ENCODE results near the gene FAM168A. TPM values are rescaled to one million over a fixed set of nuclear protein-coding genes. Genes with fewer than 3 reads are reported as not detected.

The FAM168A gene
- total RNA-seq, 1 donor from 2014 or later: 25.6 TPM

DNA sequence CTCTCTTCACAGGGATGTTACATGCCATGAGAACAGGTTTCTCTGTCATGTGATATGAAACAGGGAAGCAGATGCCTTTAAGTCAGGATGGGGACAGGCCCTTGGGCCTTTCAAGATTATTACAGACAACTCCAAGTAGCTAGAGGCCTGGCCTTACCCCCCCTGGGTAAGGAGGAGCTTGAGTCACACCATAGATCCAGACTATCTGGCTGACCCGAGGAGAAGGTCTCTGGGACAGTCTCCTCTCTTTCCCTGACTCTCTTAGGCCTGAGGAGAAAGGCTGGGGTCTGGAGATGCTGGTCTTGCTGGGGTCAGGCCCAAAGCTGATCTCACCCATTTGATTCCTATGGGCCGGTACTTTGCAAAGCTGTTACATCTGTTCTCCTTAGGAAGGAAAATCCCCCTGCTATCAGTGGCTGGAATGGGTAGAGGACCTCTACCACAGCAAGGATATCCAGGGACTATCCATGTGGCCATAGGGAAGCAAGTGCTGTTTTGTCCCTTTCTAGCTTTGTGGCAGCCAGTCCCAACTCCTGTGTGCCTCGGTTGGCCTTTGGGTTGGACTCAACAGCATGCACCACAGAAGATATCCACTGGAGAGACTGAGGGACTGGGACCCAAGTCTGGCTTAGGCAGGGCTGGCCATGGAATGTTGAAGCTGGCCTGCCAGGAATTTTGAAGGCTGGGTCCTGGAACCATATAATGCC is 196.5 kb downstream of the FAM168A start:
- ATAC-seq (ENCODE audit: poor library complexity) (no peak), DNase-seq (no peak)
- intact Hi-C loops (cut with DNase I): loop anchor here (10.0 kb wide), 1 partner anchor 223 kb away; no protein-coding TSS in a partner anchor

DNA sequence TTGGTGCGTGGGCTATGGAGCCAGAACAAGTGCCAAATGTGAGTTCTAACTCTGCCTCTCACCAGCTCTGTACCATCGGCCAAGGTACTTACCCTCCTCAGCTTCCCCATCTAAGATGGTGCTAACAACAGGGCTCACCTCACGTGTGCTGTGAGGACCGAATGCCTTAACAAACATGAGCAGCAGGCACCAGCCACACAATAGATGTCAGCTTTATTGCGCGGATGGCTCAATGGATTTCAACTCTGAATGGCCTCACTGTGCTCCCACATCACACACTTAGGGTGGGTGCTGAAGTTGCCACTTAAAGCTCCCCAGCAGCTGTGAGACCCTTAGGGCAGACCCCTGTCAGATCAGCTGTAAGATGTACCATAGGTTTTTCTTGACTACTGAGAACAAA is 197.6 kb downstream of the FAM168A start:
- intact Hi-C loops (cut with DNase I): loop anchor here (10.0 kb wide), 1 partner anchor 225 kb away; no protein-coding TSS in a partner anchor
- DNase-seq: no peak
- no peak for ATAC-seq (ENCODE audit: poor library complexity)

DNA sequence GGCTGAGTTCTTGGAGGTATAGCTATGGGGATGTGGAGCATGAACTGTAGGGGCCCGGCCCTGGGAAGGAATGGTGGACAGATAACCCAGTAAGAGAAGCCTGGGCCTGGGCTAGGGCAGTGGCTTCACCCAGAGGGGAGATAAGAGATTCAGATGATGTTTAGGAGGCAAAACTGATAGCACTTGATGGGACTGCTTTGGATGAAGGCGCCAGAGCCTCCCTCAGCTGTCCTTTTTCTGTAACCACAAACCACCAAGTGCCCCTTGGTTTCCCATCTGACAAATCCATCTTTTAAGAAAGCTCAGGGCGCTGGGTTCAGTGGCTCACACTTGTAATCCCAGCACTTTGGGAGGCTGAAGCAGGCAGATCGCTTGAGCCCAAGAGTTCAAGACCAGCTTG is 198.3 kb downstream of the FAM168A start:
- DNase-seq (no peak), ATAC-seq (ENCODE audit: poor library complexity) (no peak)
- intact Hi-C loops (cut with DNase I): loop anchor here (10.0 kb wide), 1 partner anchor 225 kb away; no protein-coding TSS in a partner anchor

DNA sequence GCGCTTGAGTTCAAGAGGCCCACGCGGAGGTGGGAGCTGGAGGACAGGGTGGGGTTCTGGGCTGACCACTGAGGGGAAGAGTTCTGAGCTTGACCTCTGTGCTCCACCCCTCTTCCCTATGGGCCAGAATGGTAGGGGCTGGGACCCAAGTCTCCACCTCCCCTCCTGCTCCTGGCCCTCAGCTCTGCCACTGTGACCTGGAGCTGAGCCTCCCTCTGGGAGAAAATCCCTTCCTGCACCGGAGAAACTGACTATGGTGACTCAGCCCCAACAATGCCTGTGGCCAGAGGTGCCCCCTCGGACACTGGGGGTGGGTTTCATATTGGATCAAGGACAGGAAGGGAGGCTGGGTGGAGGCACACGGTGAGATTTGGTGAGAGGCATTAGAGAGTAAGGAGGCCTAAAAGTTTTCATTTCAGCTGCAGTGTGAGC is 198.7 kb downstream of the FAM168A start:
- intact Hi-C loops (cut with DNase I): no loop called here
- ATAC-seq (ENCODE audit: poor library complexity) (peak; percentile 4), DNase-seq (no peak)

DNA sequence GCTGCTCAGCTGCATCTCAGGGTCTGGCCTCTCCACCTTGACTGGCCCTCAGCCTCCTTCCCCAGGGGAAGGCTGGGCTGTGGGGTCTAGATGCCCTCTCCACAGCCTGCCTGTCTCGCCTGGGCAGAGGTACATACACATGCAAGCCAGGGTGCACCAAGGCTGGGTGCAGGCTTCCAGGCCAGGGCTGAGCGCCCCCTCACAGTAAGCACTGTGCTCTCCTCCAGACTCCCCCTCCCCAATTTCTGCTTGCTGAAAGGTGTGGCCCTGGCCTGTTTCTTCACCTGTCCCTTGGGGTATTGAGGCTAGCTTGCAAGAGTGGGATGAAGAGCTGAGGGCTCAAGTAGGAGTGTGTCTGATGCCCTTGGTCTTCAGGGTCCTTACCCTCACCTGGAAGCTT is 199.2 kb downstream of the FAM168A start:
- ATAC-seq (ENCODE audit: poor library complexity): no peak
- no peak for DNase-seq
- intact Hi-C loops (cut with DNase I): no loop called here

DNA sequence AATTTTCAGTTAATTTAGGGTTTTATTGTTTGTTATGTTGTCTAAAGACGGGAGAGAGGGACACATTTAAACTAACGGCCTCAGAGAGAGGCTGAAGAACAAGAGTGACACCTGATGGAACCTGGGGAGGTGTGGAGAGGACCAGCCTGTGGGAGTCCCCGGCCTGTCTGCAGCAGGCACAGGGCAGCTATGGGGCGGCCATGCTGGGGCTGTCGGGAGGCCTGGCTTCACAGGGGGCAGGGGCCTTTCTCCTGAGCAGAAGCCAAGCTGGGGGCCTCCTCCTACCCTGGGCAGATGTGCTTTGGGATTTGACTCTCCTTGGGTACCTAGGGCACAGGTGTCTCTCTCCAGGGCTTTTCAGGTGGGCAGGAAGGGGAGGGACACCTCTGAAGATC is 199.8 kb downstream of the FAM168A start:
- ATAC-seq (ENCODE audit: poor library complexity) (no peak), DNase-seq (no peak)
- intact Hi-C loops (cut with DNase I): no loop called here

DNA sequence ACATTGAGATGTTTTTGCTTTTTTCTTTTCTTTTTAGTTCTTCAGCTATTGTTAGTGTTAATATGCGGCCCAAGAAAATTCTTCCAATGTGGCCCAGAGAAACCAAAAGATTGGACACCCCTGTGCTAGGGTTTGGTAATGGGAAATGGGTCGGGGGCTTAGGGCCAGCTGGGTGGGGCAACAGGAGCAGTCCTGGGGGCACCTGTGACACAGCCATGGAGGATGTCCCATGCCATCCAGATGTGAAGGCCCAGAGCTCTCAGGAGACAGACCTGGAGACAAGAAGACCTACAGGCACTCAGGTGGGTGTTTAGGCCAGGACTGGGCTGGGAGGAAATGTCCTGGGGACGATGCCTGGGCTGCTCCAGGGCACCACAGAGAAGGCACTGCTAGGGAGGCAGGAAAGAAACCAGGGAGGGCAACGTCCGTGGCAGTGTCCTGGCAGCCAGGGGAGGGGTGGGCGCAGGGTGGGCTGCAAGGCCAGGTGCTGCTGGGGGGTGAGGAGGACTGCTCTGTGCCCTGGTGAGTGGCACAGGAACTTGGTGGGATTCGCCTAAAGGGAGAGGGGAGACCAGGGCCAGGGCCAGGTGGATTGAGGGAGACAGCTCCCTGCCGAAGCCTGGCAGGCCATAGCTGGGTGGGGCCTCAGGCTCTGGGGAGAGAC is 200.3 kb downstream of the FAM168A start:
- no peak for ATAC-seq (ENCODE audit: poor library complexity)
- no peak for DNase-seq
- intact Hi-C loops (cut with DNase I): loop anchor here (2.0 kb wide), 1 partner anchor 263 kb away; no protein-coding TSS in a partner anchor

DNA sequence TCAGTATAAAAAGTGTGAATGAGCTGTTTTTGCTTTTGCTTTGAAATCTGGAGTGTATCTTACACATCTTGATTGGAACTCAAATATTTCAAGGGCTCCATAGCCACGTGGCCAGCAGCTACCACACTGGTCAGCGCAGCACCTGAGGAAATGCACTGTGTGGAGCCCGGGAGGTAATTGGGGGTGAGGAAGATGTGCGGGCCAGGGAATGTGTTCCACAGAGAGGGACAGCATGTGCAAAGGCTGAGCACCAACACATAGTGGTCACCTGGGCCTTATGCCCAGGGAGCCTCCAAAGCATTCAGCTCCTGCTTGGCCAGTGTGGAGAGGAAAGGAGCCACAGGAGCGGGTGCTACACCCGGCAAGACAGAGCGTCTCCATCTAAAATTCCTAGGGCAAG is 200.9 kb downstream of the FAM168A start:
- intact Hi-C loops (cut with DNase I): loop anchor here (2.0 kb wide), 1 partner anchor 264 kb away; no protein-coding TSS in a partner anchor
- ATAC-seq (ENCODE audit: poor library complexity) (no peak), DNase-seq (no peak)

DNA sequence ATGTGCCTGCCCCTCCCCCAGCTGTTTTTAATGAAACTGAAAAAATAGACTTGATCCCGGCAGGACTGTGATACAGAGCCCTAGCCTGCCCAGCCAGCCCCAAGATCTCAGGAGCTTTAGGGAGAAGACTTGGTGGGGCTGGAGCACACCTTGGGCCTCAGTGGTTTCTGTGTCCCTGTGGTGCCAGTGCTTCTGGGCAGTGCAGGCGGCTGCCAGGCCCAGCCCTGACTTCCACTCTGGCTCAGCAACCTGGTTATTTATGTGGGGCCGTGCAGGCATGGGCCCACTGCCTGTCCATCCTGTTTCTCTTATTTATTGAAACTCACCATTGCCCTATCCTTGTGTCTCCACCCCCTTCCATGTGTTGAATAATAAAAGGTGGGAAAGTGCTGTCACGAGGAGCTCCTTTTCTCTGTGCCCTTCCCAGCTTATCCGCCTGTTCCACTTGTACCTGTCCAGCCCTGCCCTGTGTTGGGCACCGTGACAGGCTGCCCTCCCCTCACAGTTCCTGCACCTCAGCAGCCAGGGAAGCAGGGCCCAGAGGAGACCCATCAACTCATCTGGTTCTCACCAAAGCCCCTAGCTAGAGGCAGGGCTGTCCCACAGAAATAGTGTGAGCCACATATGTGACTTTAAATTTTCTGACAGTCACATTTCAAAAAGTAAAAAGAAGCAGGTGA is 201.5 kb downstream of the FAM168A start:
- ATAC-seq (ENCODE audit: poor library complexity) (no peak), DNase-seq (no peak)
- intact Hi-C loops (cut with DNase I): loop anchor here (2.0 kb wide), 1 partner anchor 264 kb away; no protein-coding TSS in a partner anchor

DNA sequence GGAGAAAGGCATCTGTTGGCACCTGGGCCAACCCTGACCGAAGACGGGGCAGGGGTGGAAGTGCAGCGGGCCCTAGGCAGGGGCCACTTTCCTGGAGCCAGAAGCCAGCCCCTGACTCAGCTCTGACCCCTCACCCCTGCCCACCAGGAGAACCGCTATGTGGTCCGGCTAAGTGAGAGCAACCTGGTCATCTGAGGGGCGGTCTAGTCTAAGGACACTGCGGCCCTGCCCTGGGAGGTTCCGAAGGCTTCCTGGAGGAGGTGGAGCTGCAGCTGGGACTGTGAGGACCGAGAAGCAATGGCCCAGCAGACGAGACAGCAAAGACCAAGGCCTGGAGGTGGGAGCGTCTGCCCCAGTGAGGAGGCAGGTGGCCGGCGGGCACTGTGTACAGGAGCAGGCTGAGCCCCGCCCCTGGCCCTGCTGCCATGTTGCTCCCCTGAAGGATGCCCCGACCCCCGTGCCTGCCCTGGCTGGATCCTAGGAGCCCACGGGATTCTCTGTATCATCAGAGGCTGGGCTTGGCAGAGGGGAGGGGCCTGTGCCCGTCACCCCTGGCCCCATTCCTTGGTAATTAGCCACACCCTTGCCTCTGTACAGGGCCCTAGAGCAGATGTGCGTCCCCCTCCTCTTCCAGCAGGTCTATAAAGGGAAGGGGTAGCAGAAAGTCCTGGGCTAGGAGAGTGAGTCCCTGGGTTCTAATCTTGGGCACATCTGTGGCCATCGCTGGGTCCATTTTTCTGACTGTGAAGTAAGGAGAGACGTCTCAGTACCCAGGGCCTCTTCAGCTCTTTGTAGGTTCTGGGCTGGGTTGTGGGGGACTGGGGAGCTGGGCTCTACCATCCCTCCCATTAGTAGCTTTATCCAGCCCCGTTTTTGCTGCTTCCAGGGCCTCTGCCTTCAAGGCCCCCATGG is 202.4 kb downstream of the FAM168A start:
- intact Hi-C loops (cut with DNase I): loop anchor here (2.0 kb wide), 1 partner anchor 265 kb away; no protein-coding TSS in a partner anchor
- DNase-seq: no peak
- ATAC-seq (ENCODE audit: poor library complexity): no peak

DNA sequence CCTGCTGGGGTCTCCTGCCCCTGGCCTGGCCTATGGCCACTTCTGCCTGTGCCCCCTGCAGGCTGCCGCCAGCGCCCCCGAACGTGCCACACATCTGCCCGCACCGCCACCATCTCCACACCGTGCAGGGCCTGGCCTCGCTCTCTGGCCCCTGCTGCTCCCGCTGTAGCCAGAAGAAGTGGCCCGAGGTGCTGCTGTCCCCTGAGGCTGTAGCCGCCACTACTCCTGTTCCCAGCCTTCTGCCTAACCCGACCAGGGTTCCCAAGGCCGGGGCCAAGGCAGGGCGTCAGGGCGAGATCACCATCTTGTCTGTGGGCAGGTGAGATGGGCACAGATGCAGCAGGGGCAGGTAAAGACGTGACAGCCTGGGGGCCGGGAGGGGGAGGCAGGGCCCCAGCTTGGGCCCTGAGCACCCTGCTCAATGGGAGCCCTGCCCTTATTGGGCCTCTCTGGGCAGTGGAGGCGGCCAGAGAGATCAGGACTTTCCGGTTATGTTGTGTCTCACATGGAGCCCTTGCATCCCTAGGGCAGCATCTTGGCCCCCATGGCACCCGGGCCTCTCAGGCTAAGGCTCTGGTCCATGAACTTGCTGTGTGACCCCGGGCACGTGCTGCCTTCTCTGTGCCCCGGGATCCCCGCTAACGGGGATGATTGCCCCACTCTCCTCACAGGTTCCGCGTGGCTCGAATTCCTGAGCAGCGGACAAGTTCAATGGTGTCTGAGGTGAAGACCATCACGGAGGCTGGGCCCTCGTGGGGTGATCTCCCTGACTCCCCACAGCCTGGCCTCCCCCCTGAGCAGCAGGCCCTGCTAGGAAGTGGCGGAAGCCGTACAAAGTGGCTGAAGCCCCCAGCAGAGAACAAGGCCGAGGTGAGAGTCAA is 203.3 kb downstream of the FAM168A start:
- DNase-seq: no peak
- intact Hi-C loops (cut with DNase I): loop anchor here (5.0 kb wide), 2 partner anchors 42 to 87 kb away; partner anchors contain the start of gene ARHGEF17
- ATAC-seq (ENCODE audit: poor library complexity): no peak

DNA sequence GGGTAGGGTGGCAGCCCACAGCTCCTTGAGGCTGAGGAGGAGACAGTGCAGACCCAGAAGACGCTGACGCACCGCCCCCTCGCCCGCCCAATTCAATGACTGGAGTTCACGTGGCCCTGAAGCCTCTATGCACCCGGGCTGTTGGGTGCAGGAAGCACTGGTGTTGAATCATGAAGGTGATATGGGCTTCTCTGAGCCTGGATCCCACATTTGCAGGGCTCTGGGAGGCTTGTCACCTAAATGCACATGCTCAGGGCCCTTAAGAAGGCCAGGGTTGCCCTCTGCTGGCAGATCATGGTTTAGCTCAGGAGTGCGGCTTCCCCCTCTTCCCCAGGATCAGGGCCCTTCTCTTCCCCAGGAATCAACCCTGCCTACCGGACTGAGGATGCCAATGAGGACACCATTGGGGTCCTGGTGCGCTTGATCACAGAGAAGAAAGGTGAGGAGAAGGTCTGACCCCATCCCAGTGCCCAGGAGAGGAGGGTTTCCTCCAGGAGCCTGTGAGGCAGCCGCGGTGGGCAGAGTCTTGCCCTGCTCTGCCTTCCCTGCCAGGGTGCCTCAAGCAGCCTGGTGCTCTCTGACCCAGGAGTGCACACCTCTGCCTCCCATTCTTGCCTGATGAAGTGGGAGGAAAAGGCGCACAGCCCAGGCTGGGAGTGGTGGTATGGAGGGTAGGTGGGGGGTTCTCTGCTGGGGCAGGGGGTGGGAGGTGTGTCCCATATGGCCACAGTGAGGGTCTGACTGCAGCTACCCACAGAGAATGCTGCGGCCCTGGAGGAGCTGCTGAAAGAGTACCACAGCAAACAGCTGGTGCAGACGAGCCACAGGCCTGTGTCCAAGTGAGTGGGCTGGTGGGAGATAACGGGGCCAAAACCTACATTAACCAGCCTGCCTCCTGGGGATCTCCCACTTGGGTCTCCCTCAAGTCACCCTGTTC is 204.2 kb downstream of the FAM168A start:
- DNase-seq (peak; percentile 84), ATAC-seq (ENCODE audit: poor library complexity) (peak; percentile 77)
- intact Hi-C loops (cut with DNase I): loop anchor here (5.0 kb wide), 2 partner anchors 41 to 86 kb away; partner anchors contain the start of gene ARHGEF17

DNA sequence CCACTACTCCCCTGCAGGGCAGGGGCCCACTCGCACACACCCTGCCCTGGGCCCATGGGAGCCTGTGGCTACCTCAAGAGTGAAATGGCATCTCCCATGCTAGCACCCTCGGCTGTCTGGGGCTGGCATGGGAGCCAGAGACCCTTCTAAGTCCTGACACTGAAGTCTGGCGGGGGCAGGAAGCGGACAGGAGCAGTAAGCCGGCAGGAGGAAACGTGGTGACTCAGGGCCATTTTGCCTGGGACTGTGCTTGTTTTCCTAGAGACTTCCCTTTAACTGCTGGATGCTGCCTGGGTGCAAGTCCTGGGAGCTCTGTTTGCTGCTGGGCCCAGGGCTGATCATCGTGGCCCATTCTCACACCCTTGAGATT is 204.9 kb downstream of the FAM168A start:
- ATAC-seq (ENCODE audit: poor library complexity) (no peak), DNase-seq (peak; percentile 26)
- intact Hi-C loops (cut with DNase I): loop anchor here (5.0 kb wide), 2 partner anchors 41 to 86 kb away; partner anchors contain the start of gene ARHGEF17

DNA sequence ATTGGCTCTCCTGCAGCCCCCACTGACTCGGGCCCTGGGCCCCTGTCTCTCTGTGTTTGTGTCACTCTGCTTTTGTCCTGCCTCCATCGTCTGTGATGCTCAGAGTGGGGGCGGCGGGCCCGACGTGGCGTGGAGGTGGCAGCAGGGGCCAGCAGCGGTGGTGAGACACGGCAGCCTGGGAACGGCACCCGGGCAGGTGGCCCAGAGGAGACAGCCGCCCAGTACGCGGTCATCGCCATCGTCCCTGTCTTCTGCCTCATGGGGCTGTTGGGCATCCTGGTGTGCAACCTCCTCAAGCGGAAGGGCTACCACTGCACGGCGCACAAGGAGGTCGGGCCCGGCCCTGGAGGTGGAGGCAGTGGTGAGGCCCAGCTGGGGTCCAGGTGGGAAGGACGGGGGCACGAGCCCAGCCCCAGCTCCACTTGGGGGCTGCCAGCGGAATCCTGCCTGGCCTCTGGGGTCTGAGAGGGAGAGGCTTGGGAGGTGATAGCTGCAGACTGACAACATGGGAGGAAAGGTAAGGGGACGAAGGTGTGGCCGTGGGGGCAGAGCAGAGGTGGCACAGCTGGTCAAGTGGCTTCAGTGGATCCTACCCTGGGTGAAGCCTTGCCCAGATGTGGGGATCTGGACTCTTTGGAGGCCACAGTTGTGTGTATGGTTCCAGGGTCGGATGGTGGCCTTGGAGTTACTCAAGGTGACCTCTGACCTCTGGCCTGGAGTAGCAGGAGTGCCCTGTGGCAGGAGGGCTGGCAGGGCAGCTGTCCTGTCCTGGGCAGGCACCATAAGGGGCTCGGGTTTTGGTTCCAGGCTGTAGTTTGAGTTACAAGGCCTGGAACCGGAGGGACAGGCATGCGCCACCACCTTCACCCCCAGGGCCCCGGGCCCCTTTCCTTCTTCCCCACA is 205.6 kb downstream of the FAM168A start:
- intact Hi-C loops (cut with DNase I): loop anchor here (5.0 kb wide), 2 partner anchors 40 to 85 kb away; partner anchors contain the start of gene ARHGEF17
- DNase-seq (peak; percentile 39), ATAC-seq (ENCODE audit: poor library complexity) (no peak)

DNA sequence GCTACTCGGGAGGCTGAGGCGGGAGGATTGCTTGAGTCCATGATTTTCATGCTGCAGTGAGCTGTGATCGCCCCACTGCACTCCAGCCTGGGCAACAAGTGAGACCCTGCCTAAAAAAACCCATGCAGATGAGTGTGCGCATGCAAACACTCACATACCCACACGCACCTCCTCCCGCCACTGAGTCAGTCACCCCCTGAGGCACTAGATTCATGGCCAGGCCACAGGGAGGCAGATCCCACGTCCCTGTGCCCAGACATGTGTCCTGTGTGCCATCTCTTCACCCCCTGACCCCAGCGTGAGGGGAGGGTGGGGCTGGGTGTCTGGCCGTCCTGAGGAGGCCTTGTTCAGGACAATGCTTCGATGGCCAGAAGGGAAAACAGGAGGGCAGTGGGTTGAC is 206.2 kb downstream of the FAM168A start:
- ATAC-seq (ENCODE audit: poor library complexity) (no peak), DNase-seq (no peak)
- intact Hi-C loops (cut with DNase I): loop anchor here (5.0 kb wide), 2 partner anchors 39 to 84 kb away; partner anchors contain the start of gene ARHGEF17
